HG03135 (cell line): ENCODE data around the gene JAK1.

Source experiments
- ATAC-seq: cut with Tn5 transposase; IDR thresholded peaks from one replicate; pipeline ENCODE4 v1.9.1; 2021; ENCODE audit warnings: mild to moderate bottlenecking, moderate library complexity; ENCODE audit not compliant: unreplicated experiment

Gene JAK1

GRCh38 chr1:64980745-64981600 lies 14.6 kb upstream of the JAK1 start:
- no peak for ATAC-seq

- ATAC-seq, result no peak
Measured at GRCh38 chr1:64979358-64979757, 13.0 kb upstream of the JAK1 start.

GRCh38 chr1:64976361-64976760 lies 10.0 kb upstream of the JAK1 start:
- no peak for ATAC-seq

DNA sequence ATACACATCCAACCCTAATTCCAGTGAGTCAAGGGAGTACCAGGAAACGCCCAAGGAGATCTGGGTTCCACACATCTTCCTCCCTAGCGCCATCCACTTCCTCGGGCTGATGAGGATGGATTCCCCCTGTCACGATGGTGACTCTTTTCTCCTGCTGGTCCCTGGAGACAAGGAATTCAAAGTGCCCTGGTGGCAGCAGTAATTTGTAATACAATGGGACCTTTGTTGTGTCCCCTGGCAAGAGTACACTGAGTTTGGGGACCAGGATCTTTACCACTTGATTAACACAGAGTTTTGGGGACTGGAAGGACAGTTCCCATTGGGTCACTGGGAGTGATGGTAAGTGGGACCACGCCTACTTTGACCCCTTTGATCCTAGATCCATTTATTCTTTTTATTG lies 9.4 kb upstream of the JAK1 start:
- ATAC-seq, result no peak

DNA sequence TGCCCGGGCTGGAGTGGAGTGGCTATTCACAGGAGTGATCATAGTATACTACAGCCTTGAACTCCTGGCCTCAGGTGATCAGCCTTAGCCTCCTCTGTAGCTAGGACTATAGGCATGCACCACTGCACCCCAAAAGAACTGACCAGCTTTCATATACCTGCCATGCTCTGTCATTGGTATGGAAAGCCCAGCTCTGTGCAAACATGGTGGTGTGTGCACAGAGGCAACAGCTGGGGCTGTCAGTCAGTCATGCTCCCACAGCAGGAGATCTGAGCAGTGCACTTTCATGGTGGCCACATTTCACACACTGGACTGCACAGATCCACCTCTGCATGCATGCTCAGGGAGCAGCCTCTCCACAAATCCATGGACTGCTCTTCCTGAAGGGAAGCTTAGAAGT lies 8.8 kb upstream of the JAK1 start:
- ATAC-seq, result no peak

- ATAC-seq, result no peak
Measured at GRCh38 chr1:64974288-64974825, 8.0 kb upstream of the JAK1 start.

DNA sequence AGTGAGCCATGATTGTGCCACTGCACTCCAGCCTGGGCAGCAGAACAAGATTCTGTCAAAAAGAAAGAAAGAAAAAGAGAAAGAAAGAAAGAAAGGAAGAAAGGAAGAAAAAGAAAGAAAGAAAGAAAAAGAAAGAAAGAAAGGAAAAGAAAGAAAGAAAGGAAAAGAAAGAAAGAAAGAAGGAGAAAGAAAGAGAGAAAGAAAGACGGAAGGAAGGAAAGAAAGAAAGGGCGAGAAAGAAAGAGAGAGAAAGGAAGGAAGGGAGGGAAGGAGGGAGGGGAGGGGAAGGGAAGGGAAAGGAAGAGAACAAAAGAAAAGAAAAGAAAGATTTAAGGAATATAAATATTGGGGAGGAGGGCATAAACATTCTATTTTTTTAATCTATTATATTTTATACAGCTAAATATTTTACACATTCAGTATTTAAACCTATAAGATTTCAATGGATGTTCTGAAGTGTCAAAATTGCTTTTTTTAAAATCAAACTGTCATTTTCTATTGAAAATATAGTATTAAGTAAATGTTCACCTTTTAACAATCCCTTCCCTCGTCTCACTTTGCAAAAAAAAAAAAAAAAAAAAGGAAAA lies 6.8 kb upstream of the JAK1 start:
- no peak for ATAC-seq

DNA sequence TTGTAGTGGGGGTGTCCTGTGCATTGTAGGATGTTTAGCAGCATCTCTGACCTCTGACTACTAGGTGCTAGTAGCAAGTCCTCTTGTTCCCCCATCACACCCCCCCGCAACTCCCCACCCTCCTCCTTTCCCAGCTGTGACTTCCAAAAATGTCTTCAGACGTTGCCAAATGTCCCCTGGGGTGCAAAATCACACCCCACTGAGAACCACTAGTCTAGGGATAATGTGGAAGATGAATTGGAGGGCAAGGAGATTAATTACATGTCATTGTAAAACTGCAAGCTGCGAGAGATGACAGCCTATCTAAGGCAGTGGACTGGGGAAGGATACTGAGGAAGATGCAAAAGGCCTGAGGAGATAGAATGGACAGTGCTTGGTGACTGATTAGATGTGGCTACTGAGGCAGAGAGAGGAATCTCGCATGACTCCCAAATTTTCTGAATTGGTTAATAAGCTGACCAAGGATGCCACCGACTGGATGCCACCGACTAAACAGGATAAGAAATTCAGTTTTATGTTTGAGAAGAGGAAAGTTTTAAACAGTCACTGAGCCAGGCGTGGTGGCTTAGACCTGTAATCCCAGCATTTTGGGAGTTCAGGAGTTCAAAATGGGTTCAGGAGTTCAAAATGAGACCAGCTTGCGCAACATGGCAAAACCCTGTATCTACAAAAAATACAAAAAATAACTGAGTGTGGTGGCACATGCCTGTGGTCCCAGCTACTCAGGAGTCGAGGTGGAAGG lies 3.1 kb upstream of the JAK1 start:
- ATAC-seq, result no peak

GRCh38 chr1:64967381-64967780 lies 1.0 kb upstream of the JAK1 start:
- ATAC-seq, result no peak

DNA sequence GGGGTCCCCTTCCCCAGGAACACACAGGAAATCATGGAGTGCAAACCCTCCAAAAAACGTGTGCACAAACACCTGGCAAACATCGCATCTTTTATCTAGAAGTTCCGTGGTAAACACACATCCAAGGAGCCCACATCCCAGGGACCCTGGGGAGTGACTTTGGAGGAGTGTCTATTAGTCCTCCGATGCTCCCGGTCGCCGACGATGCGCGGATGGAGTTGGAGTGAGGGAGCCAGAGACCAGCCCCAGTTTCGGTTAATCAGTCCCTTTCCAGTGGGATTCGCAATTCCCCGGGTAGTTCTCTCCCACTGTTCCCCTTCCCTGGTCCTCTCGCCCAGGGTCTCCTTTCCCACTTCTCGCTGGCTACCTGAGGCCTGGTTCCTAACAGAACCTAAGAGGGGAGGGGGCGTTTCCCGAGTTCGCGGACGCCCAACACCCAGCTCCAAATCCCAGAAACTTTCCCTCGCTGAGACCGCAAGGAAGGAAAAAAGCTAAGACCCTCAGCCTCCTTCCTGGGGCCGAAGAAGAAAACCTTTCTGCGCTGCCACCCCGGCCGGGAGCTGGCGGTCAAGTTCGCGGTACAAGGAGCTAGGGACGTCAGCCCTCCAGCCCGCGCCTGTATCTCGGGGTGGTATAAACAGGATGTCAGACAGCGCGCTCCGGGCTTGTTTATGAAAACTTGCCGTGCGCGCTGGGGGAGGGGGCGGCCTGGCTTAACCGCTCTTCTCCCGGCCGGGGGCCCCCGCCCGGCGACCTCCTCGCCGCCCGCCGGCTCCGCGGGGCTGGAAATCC lies 787 bp downstream of the JAK1 start:
- ATAC-seq, result peak; percentile 42

DNA sequence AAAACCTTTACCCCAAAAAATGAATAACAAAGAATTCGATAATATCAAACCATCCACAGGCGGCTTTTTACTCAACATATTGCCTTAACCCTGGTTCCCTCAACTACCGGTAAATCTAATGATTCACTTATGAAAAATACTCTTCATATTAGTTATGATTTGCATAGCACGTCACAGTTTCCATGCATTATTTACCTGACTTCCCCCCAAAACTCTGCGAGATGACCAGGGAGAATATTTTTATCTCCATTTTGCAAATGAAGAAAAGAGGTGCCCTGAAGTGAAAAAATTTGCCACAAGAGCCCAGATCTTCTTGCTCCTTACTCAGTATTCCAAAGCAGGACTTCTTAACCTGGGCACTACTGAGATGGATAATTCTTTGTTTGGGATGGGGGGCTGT lies 2.9 kb downstream of the JAK1 start:
- ATAC-seq, result no peak

DNA sequence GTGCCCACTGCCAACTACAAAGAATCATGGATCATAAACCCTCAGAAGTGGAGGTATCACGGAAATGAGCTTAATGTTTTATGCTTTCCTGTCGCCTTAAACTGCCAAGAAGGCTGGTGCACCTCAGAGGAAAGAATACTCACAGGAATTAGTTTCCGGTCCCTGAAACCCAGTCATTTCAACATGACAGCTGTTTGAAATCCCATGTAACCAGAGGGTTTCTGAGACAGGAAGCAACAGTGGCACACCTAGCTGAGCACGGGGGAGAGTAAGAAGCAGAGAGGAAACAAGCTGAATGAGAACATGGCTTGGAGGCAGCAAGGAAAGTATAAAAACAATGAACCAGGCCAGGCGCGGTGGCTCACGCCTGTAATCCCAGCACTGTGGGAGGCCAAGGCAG lies 3.9 kb downstream of the JAK1 start:
- no peak for ATAC-seq

GRCh38 chr1:64961923-64962322 lies 4.4 kb downstream of the JAK1 start:
- ATAC-seq, result no peak

- ATAC-seq, result peak; percentile 54
Measured at GRCh38 chr1:64960731-64961130, 5.6 kb downstream of the JAK1 start.

GRCh38 chr1:64959986-64960385 lies 6.4 kb downstream of the JAK1 start:
- no peak for ATAC-seq

- ATAC-seq, result peak; percentile 84
Measured at GRCh38 chr1:64956733-64957441, 9.5 kb downstream of the JAK1 start.

GRCh38 chr1:64956010-64956640 lies 10.2 kb downstream of the JAK1 start:
- ATAC-seq, result no peak

- no peak for ATAC-seq
Measured at GRCh38 chr1:64955097-64956009, 11.0 kb downstream of the JAK1 start.

DNA sequence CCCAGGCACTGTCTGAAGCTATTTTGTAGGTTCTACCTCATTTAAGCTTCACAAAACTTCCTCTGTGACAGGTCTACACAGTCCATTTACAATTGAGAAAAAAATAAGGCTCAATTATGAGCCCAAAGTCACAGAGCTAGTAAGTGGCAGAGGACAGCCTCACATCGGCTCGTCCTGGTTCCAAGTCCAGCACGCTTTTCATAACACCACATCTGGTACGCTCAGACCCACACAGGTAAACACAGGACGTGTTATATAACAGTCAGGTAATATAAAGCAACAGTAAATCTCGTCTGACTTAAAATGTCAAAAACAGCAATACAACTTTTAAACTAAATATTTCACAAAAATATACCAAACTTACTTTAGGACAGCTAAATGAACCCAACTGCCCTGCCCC lies 13.1 kb downstream of the JAK1 start:
- no peak for ATAC-seq
